IPS DF 6.9 (cell line): ENCODE data around the gene HSDL2.

ENCODE experiments used
- DNase-seq: peaks from one replicate; pipeline ENCODE4 v3.0.0-alpha.2; 2013; ENCODE audit warnings: low read depth, low spot score
- H3K27ac ChIP-seq: one replicate; pipeline ENCODE4 v1.5.1; 2013; ENCODE audit warnings: low read length, control low read depth
- H3K27me3 ChIP-seq: 2 replicates; pipeline ENCODE4 v1.6.1; 2013; ENCODE audit warnings: mild to moderate bottlenecking, low read length; ENCODE audit not compliant: control insufficient read depth, insufficient read depth
- H3K36me3 ChIP-seq: 2 replicates; pipeline ENCODE4 v1.6.1; 2013; ENCODE audit warnings: low read length; ENCODE audit not compliant: control insufficient read depth, insufficient read depth
- H3K4me1 ChIP-seq: 2 replicates; pipeline ENCODE4 v1.6.1; 2013; ENCODE audit warnings: low read length; ENCODE audit not compliant: control insufficient read depth, insufficient read depth
- H3K4me3 ChIP-seq: 2 replicates; pipeline ENCODE4 v1.5.1; 2013; ENCODE audit warnings: mild to moderate bottlenecking, low read length
- H3K9me3 ChIP-seq: 2 replicates; pipeline ENCODE4 v1.6.1; 2013; ENCODE audit warnings: low read length, inconsistent platforms; ENCODE audit not compliant: control insufficient read depth, insufficient read depth
- WGBS: extraction: QIAGEN DNeasy Blood & Tissue Kit; methylation state at CpG from one replicate; pipeline ENCODE4 v1.1.7; 2013; ENCODE audit warnings: mixed read lengths, missing lambda C conversion rate; ENCODE audit not compliant: insufficient read length, insufficient coverage; 5-methylcytosine and 5-hydroxymethylcytosine counted together

HSDL2 gene

GRCh38 chr9:112443200-112443599, 63.3 kb downstream of the HSDL2 start:
- Histone ChIP-seq H3K27me3 (no peaks in the 10 kb centered on the region), H3K4me1 (no peaks in the 10 kb centered on the region), H3K4me3 (no peak overlapping the region), H3K36me3 (no peaks in the 10 kb centered on the region), H3K9me3 (no peaks in the 10 kb centered on the region), H3K27ac (no peak overlapping the region)
- no peak for DNase-seq

- no peaks in the 10 kb centered on the region for H3K9me3 ChIP-seq
- no peaks in the 10 kb centered on the region for H3K36me3 ChIP-seq
- no peak overlapping the region for H3K4me3 ChIP-seq
- DNase-seq = no peak
- H3K27me3 ChIP-seq = no peaks in the 10 kb centered on the region
- WGBS = no CpG with 5 or more reads among the region's 1 CpG
- no peak overlapping the region for H3K27ac ChIP-seq
- H3K4me1 ChIP-seq = no peaks in the 10 kb centered on the region
These were observed 63.7 kb downstream of the HSDL2 start for GRCh38 chr9:112443636-112444035.

- DNase-seq = no peak
- H3K4me1 ChIP-seq = no peaks in the 10 kb centered on the region
- H3K27me3 ChIP-seq = no peaks in the 10 kb centered on the region
- no peaks in the 10 kb centered on the region for H3K9me3 ChIP-seq
- H3K36me3 ChIP-seq = no peaks in the 10 kb centered on the region
- WGBS = no CpG with 5 or more reads among the region's 1 CpG
- no peak overlapping the region for H3K4me3 ChIP-seq
- no peak overlapping the region for H3K27ac ChIP-seq
These were observed 65.3 kb downstream of the HSDL2 start for GRCh38 chr9:112445196-112445595.

DNA sequence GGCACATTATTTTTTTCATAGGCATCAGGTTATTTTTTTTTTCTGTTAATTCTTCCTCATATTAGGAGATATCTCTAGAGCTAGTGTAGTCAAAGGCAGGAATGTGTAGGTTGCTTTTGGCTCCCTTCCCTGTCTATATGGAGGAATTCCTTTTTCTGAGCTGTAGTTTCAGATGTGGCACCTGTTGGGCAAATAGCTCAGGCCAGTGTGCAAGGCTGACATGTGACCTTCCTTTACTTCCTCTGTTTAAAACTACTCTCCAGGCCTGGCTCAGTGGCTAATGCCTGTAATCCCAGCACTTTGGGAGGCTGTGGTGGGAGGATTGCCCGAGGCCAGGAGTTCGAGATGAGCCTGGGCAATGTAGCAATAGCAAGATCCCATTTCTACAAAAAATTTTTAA, 66.2 kb downstream of the HSDL2 start:
- WGBS = no CpG with 5 or more reads among the region's 2 CpGs
- Histone ChIP-seq H3K4me3 (no peak overlapping the region), H3K27me3 (no peaks in the 10 kb centered on the region), H3K4me1 (no peaks in the 10 kb centered on the region), H3K36me3 (no peaks in the 10 kb centered on the region), H3K27ac (no peak overlapping the region), H3K9me3 (no peaks in the 10 kb centered on the region)
- DNase-seq = no peak

DNA sequence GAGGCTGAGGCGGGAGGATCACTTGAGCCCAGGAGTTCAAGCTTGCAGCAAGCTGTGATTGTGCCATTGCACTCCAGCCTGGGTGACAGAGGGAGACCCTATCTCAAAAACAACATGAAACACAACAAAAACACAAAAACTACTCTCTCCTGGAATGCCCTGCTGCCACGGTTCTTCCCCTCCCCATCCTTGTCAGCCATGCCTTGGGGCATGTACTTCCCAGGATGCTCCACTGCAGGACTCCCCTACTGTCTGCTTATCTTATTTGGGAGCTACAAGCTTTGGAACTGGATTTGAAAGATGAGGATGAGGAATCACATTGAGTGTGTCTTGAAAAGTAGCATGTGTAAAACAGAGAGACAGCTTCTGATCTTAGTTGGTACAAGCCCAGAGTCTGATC, 66.6 kb downstream of the HSDL2 start:
- no peaks in the 10 kb centered on the region for H3K9me3 ChIP-seq
- H3K4me3 ChIP-seq = no peak overlapping the region
- no peaks in the 10 kb centered on the region for H3K27me3 ChIP-seq
- no peak overlapping the region for H3K27ac ChIP-seq
- no peaks in the 10 kb centered on the region for H3K4me1 ChIP-seq
- WGBS = no CpG with 5 or more reads among the region's 2 CpGs
- no peak for DNase-seq
- H3K36me3 ChIP-seq = no peaks in the 10 kb centered on the region

GRCh38 chr9:112447283-112447761, 67.4 kb downstream of the HSDL2 start:
- Histone ChIP-seq H3K36me3 (no peaks in the 10 kb centered on the region), H3K4me3 (no peak overlapping the region), H3K9me3 (no peaks in the 10 kb centered on the region), H3K4me1 (no peaks in the 10 kb centered on the region), H3K27me3 (no peaks in the 10 kb centered on the region), H3K27ac (no peak overlapping the region)
- WGBS = no CpG with 5 or more reads among the region's 2 CpGs
- no peak for DNase-seq

GRCh38 chr9:112462855-112463254, 82.9 kb downstream of the HSDL2 start:
- no peaks in the 10 kb centered on the region for H3K27me3 ChIP-seq
- H3K4me1 ChIP-seq = no peaks in the 10 kb centered on the region
- no peaks in the 10 kb centered on the region for H3K36me3 ChIP-seq
- H3K4me3 ChIP-seq = no peak overlapping the region
- no CpG with 5 or more reads among the region's 1 CpG for WGBS
- DNase-seq = no peak
- H3K9me3 ChIP-seq = no peaks in the 10 kb centered on the region
- no peak overlapping the region for H3K27ac ChIP-seq

DNA sequence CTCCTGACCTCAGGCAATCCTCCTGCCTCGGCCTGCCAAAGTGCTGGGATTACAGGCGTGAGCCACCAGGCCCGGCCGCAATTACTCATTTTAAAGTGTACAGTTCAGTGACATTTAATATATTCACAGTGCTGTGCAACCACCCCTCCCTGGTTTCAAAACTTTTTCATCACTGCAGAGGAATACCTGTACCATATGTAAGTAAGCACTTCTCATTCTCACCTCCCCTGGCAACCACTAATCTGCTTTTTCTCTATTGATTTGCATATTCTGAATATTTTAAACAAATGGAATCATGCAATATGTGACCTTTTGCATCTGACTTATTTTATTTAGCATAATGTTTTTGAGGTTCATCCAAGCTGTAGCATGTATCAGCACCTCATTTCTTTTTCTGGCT, 85.4 kb downstream of the HSDL2 start:
- Histone ChIP-seq H3K4me1 (no peaks in the 10 kb centered on the region), H3K27me3 (no peaks in the 10 kb centered on the region), H3K9me3 (no peaks in the 10 kb centered on the region), H3K4me3 (no peak overlapping the region), H3K27ac (no peak overlapping the region), H3K36me3 (no peaks in the 10 kb centered on the region)
- WGBS = no CpG with 5 or more reads among the region's 4 CpGs
- DNase-seq = no peak

- Histone ChIP-seq H3K9me3 (no peaks in the 10 kb centered on the region), H3K27me3 (no peaks in the 10 kb centered on the region), H3K36me3 (no peaks in the 10 kb centered on the region), H3K27ac (no peak overlapping the region), H3K4me1 (peaks cover 2% of the 10 kb centered on the region; the same call in 1 of the 2 replicates), H3K4me3 (no peak overlapping the region)
- DNase-seq = no peak
- no CpG with 5 or more reads among the region's 3 CpGs for WGBS
These were observed 93.1 kb downstream of the HSDL2 start for GRCh38 chr9:112472996-112473395.

- no peaks in the 10 kb centered on the region for H3K27me3 ChIP-seq
- peaks cover 2% of the 10 kb centered on the region; the same call in 1 of the 2 replicates for H3K4me1 ChIP-seq
- no peaks in the 10 kb centered on the region for H3K36me3 ChIP-seq
- H3K27ac ChIP-seq = no peak overlapping the region
- no CpG with 5 or more reads among the region's 2 CpGs for WGBS
- no peak overlapping the region for H3K4me3 ChIP-seq
- no peak for DNase-seq
- H3K9me3 ChIP-seq = no peaks in the 10 kb centered on the region
These were observed 94.1 kb downstream of the HSDL2 start for GRCh38 chr9:112473986-112474385.

- Histone ChIP-seq H3K4me3 (no peak overlapping the region), H3K4me1 (peaks cover 2% of the 10 kb centered on the region; the same call in 1 of the 2 replicates), H3K36me3 (no peaks in the 10 kb centered on the region), H3K9me3 (no peaks in the 10 kb centered on the region), H3K27me3 (no peaks in the 10 kb centered on the region), H3K27ac (no peak overlapping the region)
- DNase-seq = no peak
- no CpG with 5 or more reads among the region's 1 CpG for WGBS
These were observed 95.4 kb downstream of the HSDL2 start for GRCh38 chr9:112475318-112475717.
